Caco-2 (cell line): ENCODE measurements around the gene SRL. TPM values are rescaled to one million over a fixed set of nuclear protein-coding genes. Genes with fewer than 3 reads are reported as not detected.

ENCODE experiments used
- BruUV-seq: library from RNA; stranded (reverse); fragments of 400-500 nt; replicated peaks from 2 replicates; lab custom pipeline; 2021; lab: Mats Ljungman, UMichigan
- CTCF ChIA-PET: fragments of 300-600 bp; sonication (Branson Sonifier 250); formaldehyde crosslinking; loops from one replicate; lab custom pipeline; 2022; ENCODE audit warnings: antibody characterized with exemption; lab: Charles Lee
- POLR2A ChIA-PET: fragments of 300-600 bp; sonication (Branson Sonifier 250); formaldehyde crosslinking; loops from one replicate; lab custom pipeline; 2022; ENCODE audit warnings: antibody characterized with exemption; lab: Charles Lee
- DNase-seq, 2 experiments: peaks; one replicate each; pipeline versions ENCODE4 v3.0.0 to v3.0.0-alpha.2; 2020 to 2022
- H3K27me3 ChIP-seq: replicated peaks from 2 replicates; pipeline ENCODE4 v1.6.0; 2011; ENCODE audit warnings: low read length; ENCODE audit not compliant: control insufficient read depth, insufficient read depth
- H3K36me3 ChIP-seq: 2 replicates; pipeline ENCODE4 v1.5.1; 2011; ENCODE audit warnings: low read length; ENCODE audit not compliant: control insufficient read depth, insufficient read depth
- H3K4me1 ChIP-seq: fragments of 250-450 bp; sonication (Bioruptor Pico); 2 replicates; pipeline ENCODE4 v1.5.1; 2020; ENCODE audit warnings: mild to moderate bottlenecking
- H3K4me3 ChIP-seq: 2 replicates; pipeline ENCODE4 v1.5.1; 2011; ENCODE audit warnings: low read depth, mild to moderate bottlenecking, control low read depth, low read length
- H3K9me3 ChIP-seq: fragments of 250-450 bp; sonication (Bioruptor Pico); 2 replicates; pipeline ENCODE4 v1.5.1; 2020; ENCODE audit warnings: mild to moderate bottlenecking, moderate library complexity
- H3K27ac Mint-ChIP-seq: one replicate; pipeline ENCODE4 v1.8.0; 2022; ENCODE audit warnings: mixed read lengths; ENCODE audit not compliant: unreplicated experiment
- H3K27me3 Mint-ChIP-seq: one replicate; pipeline ENCODE4 v1.8.0; 2022; ENCODE audit warnings: mixed read lengths; ENCODE audit not compliant: insufficient read depth, unreplicated experiment
- H3K36me3 Mint-ChIP-seq: one replicate; pipeline ENCODE4 v1.8.0; 2022; ENCODE audit warnings: mild to moderate bottlenecking, mixed read lengths; ENCODE audit not compliant: insufficient read depth, unreplicated experiment
- H3K4me1 Mint-ChIP-seq: one replicate; pipeline ENCODE4 v1.8.0; 2022; ENCODE audit warnings: low read depth, mixed read lengths; ENCODE audit not compliant: unreplicated experiment
- H3K4me3 Mint-ChIP-seq: one replicate; pipeline ENCODE4 v1.8.0; 2022; ENCODE audit warnings: mild to moderate bottlenecking, moderate library complexity, mixed read lengths; ENCODE audit not compliant: unreplicated experiment
- H3K9me3 Mint-ChIP-seq: one replicate; pipeline ENCODE4 v1.8.0; 2022; ENCODE audit warnings: mixed read lengths; ENCODE audit not compliant: unreplicated experiment
- intact Hi-C: fragments of 100-400 bp; cut with micrococcal nuclease; formaldehyde crosslinking; loops from one replicate; pipeline ENCODE4 v1.10.0; 2022; ENCODE audit not compliant: unreplicated experiment
- total RNA-seq: library from RNA; stranded (reverse); gene quantifications from 2 replicates; pipeline ENCODE4 v1.2.3, GENCODE V29; 2022
- TF ChIP-seq, protein P1 (sequence below), 2 experiments: fragments of 200-600 bp in 1 of 2; IDR thresholded peaks; 1 replicate in 1 of 2; 2 replicates in 1 of 2; pipeline versions ENCODE4 v1.5.1 to v1.8.0; 2011 to 2022; ENCODE audit warnings: antibody characterized with exemption in 1 of 2, control low read depth in 1 of 2, inconsistent platforms in 1 of 2, low read depth in 1 of 2, low read length in 1 of 2, mild to moderate bottlenecking in 1 of 2, moderate library complexity in 1 of 2; ENCODE audit not compliant: insufficient read depth in 1 of 2, severe bottlenecking in 1 of 2, unreplicated experiment in 1 of 2

SRL gene
- total RNA-seq, 1 experiment from 2014 or later = not detected

DNA sequence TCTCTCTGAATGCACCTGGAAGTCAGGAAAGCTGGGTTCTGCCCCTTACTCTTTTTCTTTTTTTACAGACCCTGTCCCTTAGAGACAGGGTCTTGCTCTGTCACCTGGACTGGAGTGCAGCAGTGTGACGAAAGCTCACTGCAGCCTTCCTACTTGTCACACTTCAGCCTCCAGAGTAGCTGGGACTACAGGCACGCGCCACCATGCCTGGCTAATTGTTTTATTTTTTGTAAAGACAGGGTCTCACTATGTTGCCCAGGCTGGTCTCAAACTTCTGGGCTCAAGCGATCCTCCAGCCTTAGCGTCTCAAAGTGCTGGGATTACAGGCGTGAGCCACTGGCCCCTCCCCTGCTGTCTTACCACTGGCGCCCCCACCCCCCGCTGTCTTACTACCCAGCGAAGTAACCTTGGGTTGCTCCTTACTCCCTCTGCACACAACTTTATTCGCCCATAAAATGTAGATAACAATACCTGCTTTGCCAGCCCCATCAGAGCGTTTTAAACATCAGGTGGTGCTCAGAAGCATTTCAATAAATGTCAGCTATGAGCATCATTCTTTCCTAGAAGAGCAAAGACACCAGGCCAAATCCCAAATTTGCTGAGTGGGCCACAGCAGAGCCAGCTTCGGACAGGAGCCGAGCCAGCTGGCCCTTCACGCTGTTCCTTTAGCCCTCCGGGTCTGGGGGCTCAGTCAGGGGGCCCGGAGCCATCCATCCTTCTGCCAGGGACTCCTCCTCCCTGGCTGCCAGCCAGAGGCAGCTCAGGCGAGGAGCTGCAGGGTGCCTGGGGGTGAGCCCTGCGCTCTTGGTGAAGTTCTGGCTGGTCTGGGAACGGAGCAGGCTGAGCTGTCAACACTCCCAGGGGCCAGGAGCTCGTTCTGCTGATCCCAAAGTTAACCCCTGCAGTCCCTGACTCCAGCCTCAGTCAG is 24.4 kb downstream of the SRL start:
- Histone ChIP-seq H3K36me3 (no peaks in the 10 kb centered on the region), H3K27me3 (no peaks in the 10 kb centered on the region), H3K4me3 (no peak overlapping the region), H3K4me1 (peaks cover 17% of the 10 kb centered on the region), H3K9me3 (no peaks in the 10 kb centered on the region)
- Mint-ChIP-seq H3K36me3 (no peaks in the 10 kb centered on the region), H3K4me3 (no peak overlapping the region), H3K27ac (no peak overlapping the region), H3K9me3 (no peaks in the 10 kb centered on the region), H3K27me3 (no peaks in the 10 kb centered on the region), H3K4me1 (no peaks in the 10 kb centered on the region)
- TF ChIP-seq, protein P1, sequence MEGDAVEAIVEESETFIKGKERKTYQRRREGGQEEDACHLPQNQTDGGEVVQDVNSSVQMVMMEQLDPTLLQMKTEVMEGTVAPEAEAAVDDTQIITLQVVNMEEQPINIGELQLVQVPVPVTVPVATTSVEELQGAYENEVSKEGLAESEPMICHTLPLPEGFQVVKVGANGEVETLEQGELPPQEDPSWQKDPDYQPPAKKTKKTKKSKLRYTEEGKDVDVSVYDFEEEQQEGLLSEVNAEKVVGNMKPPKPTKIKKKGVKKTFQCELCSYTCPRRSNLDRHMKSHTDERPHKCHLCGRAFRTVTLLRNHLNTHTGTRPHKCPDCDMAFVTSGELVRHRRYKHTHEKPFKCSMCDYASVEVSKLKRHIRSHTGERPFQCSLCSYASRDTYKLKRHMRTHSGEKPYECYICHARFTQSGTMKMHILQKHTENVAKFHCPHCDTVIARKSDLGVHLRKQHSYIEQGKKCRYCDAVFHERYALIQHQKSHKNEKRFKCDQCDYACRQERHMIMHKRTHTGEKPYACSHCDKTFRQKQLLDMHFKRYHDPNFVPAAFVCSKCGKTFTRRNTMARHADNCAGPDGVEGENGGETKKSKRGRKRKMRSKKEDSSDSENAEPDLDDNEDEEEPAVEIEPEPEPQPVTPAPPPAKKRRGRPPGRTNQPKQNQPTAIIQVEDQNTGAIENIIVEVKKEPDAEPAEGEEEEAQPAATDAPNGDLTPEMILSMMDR (IDR thresholded peaks at IDR 0.05; ENCODE audit: insufficient read depth in 1 of 2, low read depth in 1 of 2, low read length in 1 of 2, severe bottlenecking in 1 of 2, unreplicated experiment in 1 of 2) = no peak
- DNase-seq = no peak
- ChIA-PET CTCF (interaction anchor here (1.2 kb wide), 1 partner anchor 37 kb away, joined by 3 read pairs; no protein-coding TSS in a partner anchor), POLR2A (interaction anchor here (0.6 kb wide), 1 partner anchor 37 kb away, joined by 3 read pairs; no protein-coding TSS in a partner anchor)
- intact Hi-C loops = no loop called here
- BruUV-seq = no TSS peak

DNA sequence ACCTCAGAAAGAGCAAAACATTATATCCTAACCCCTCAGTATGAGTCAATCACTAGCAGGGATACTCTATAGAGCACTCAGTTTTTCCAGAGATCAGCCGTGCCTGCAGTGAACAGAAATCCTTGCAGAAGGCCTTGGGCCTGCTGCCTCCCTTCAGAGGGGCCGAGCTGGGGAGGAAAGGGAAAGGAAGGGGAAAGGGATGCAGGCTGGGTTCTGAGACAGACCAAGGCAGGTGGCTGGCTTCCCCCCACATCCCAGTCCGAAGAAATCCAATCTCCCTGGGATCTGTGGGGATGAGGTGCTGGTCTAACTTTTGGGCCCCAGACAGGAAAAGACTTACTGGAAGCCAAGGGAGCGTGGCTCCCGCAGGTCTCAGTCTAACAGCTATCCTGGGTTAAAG is 25.3 kb downstream of the SRL start:
- no peak overlapping the region for H3K27ac Mint-ChIP-seq
- ChIA-PET POLR2A (no interaction called here), CTCF (no interaction called here)
- H3K4me3 Mint-ChIP-seq = no peak overlapping the region
- Histone ChIP-seq H3K9me3 (no peaks in the 10 kb centered on the region), H3K36me3 (no peaks in the 10 kb centered on the region), H3K4me3 (no peak overlapping the region), H3K4me1 (peaks cover 17% of the 10 kb centered on the region), H3K27me3 (no peaks in the 10 kb centered on the region)
- DNase-seq = no peak
- TF ChIP-seq, protein P1 (IDR thresholded peaks at IDR 0.05; ENCODE audit: insufficient read depth in 1 of 2, low read depth in 1 of 2, low read length in 1 of 2, severe bottlenecking in 1 of 2, unreplicated experiment in 1 of 2) = no peak
- no peaks in the 10 kb centered on the region for H3K9me3 Mint-ChIP-seq
- no peaks in the 10 kb centered on the region for H3K27me3 Mint-ChIP-seq
- intact Hi-C loops = no loop called here
- H3K4me1 Mint-ChIP-seq = no peaks in the 10 kb centered on the region
- H3K36me3 Mint-ChIP-seq = no peaks in the 10 kb centered on the region
- no TSS peak for BruUV-seq

DNA sequence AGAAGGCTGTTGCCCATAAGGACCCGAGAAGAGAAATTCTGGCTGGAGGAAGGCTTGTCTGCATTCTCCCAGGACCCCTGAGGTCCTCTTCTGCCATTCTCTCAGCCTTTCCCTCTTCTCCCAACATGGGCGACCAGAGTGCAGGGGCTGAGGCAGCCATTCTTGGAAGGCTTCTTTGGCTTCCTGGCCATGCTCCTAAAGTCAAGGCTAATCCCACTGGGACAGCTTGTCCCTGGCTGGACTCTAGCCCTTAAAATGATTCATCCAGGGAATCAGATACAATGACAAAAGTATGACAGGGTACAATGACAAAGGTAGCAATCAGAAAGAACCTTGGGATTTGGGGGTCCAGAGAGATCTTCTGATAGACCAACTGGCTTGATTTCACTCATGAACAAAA is 26.8 kb downstream of the SRL start:
- Mint-ChIP-seq H3K36me3 (no peaks in the 10 kb centered on the region), H3K4me3 (no peak overlapping the region), H3K4me1 (no peaks in the 10 kb centered on the region), H3K27me3 (no peaks in the 10 kb centered on the region), H3K9me3 (no peaks in the 10 kb centered on the region), H3K27ac (no peak overlapping the region)
- no peaks in the 10 kb centered on the region for H3K27me3 ChIP-seq
- TF ChIP-seq, protein P1 (IDR thresholded peaks at IDR 0.05; ENCODE audit: insufficient read depth in 1 of 2, low read depth in 1 of 2, low read length in 1 of 2, severe bottlenecking in 1 of 2, unreplicated experiment in 1 of 2) = no peak
- CTCF ChIA-PET = interaction anchor here (1.9 kb wide), 1 partner anchor 39 kb away, joined by 4 read pairs; no protein-coding TSS in a partner anchor
- peaks cover 17% of the 10 kb centered on the region for H3K4me1 ChIP-seq
- H3K36me3 ChIP-seq = no peaks in the 10 kb centered on the region
- POLR2A ChIA-PET = no interaction called here
- no peak for DNase-seq
- no peak overlapping the region for H3K4me3 ChIP-seq
- no peaks in the 10 kb centered on the region for H3K9me3 ChIP-seq
- intact Hi-C loops = no loop called here
- BruUV-seq = no TSS peak
